GM19324 (cell line): ENCODE results near the gene CDH4.

Source experiments
- ATAC-seq: cut with Tn5 transposase; IDR thresholded peaks from one replicate; pipeline ENCODE4 v1.9.1; 2021; ENCODE audit warnings: mild to moderate bottlenecking, moderate library complexity; ENCODE audit not compliant: unreplicated experiment, low FRiP score

The CDH4 gene

GRCh38 chr20:61321481-61321880, 69.4 kb downstream of the CDH4 start:
- no peak for ATAC-seq

- no peak for ATAC-seq
Measured at GRCh38 chr20:61322151-61322865, 70.2 kb downstream of the CDH4 start.

DNA sequence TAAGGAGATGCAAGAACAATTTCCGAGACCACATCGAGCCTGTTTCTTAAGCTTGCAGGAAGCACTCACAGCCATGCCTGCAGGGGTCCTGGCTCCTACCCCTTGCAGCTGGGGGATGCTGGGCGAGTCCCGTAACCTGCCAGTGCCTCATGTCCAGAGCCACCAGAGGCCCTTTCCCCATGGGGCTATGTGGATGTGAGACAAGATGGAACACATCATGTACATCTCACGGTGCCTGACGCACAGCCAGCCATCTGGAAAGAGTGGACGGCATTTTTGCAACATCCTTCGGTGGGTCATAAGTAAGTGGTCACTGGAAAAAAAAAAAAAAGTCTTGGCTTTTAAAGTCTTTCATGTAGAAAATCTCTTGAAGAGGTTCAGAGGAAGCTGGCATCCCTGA, 72.8 kb downstream of the CDH4 start:
- no peak for ATAC-seq

- no peak for ATAC-seq
Measured at GRCh38 chr20:61325718-61326117, 73.7 kb downstream of the CDH4 start.

GRCh38 chr20:61328911-61329558, 77.0 kb downstream of the CDH4 start:
- ATAC-seq, result no peak

DNA sequence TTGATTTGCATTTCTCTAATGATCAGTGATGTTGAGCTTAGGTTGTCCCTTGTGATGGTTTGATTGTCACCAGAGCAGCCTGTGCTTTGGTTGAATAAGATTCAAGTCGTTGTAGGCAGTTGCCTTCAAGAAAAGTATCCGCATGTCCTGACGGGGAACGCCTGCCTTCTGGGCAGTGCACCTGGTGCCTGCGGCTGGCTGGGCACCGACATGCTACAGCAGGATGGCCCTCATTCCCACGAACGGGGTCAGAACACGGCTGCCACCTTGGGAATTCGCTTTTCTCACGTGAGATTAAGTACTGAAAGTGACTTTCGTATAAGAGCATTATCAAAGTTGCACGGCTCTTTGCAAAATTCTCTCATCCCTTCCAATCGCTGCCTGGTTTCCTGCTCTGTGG, 78.4 kb downstream of the CDH4 start:
- no peak for ATAC-seq

DNA sequence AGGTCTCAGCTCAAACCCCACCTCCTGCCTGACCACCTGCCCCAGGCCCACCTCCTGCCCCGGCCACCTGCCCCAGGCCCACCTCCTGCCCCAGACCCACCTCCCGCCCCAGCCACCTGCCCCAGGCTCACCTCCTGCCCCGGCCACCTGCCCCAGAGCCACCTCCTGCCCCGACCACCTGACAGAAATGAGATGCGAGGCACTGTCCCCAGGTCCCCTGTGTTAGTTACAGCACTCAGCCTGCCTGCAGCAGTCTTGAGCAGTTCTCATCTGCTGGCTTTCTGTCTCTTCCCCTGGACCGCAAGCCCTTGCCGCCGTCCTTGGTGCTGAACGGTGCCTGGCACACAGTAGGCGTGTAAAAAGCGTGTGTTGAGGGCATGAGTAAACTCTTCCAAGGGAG, 79.5 kb downstream of the CDH4 start:
- ATAC-seq, result no peak

DNA sequence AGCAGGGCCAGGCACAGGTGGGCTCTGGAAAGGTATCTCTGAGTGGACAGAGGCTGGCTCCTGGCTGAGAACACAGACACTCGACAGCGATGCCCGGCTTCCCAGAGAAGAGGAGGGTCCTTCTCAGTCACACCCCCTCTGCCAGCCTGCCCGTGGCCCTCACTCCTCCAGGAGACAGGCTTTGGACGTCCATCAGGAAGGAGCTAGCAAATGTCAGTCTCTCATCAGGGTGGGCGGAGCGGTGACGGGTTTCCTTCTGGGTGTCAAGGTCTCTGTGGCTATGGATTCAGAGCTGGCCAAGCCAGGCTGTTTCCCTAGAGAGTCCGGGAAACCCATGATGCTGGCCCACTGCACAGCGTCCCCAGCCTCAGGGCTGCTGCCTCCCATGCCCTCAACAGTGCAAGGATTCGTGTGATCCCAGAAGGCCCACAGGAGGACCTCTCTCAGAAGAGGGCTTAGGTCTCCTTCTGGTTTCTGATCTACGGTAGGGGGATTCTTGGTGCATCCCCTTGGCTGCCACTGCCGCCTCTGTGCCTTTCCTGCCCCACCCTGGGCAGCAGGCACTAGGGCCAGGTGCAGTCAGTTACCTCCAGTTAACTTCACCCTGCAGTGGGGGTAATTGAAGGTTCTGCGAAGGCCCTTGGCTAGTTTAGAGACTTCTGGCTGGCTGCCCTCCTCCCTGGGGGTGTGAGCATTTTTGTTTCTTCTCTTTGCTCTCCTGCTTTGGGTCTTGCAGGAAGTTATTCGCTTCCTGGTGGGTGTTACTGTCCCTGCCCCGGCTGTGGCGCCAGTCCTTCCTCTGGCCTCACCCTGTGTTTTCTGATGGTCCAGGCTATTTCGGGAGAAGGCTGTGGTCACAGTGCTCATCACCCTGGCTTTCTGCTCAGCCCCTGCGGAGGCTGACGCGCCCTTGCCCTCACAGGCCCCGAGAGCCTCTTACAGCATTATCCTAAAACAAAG, 80.2 kb downstream of the CDH4 start:
- ATAC-seq, result no peak

DNA sequence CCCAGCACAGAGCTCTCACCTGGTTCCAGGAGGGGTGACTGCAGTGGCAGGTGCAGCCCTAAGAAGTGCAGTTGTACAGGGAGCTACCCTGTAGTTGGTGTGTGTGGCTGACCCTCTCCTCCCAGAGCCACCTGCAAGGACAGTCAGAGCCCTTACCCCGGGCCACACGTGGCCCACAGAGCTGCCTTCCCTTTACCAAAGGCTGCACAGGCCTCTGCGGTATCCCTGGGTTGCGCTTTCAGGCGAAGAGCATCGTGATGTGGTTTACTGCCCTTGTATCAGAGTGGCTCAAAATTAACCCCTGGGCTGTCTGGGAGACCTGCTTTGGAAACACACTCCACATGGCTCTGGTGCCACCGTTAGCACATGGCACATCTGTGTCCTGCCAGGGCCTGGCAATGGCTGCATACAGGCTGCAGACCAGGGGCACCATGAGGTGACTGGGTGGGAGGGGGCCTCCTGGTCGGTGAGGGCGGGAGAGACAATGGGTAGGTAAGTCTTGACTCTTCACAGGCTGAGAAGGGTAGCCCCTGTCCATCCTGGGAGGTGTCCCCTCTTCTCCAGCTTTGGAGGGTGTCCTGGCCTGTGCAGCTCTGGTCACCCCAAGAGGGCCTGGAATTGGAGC, 81.5 kb downstream of the CDH4 start:
- ATAC-seq, result no peak

GRCh38 chr20:61340157-61340556, 88.1 kb downstream of the CDH4 start:
- ATAC-seq, result no peak

DNA sequence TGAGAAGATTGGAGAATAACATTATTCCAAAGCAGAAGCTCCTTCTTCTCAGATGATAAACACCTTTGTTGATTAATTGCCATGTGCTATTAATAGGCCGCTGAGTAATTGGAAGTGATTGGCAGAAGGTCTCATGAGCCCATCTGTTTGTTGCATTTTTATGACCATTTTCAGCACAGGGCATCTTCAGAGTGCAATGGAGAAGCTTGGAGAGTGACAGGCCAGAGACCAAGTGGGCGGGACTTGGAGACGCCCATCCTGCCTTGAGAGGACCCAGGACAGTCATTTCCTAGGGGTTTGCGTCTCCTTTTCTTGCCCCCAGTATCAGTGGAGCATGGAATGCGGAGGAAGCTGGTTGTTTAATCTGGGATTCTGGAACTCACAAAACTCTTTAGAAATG, 89.5 kb downstream of the CDH4 start:
- ATAC-seq, result no peak

DNA sequence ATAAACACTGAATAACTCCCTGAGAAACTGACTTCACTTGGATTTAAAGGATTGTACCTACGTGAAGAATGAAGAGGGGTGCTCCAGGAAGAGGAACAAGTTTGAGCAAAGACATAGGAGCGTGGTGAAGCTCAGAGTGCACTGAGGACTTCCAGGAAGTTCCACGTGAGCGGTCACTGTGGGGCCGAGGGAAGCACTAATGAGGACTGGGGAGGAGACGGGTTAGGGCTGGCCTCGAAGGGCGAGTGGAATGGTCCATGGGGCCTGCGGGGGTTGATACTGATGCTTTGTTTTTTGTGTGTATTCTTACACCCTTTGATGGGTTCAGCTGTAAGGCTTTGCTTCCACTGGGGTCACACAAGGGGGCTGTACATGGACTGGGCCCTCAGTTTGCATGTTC, 91.9 kb downstream of the CDH4 start:
- ATAC-seq, result no peak

DNA sequence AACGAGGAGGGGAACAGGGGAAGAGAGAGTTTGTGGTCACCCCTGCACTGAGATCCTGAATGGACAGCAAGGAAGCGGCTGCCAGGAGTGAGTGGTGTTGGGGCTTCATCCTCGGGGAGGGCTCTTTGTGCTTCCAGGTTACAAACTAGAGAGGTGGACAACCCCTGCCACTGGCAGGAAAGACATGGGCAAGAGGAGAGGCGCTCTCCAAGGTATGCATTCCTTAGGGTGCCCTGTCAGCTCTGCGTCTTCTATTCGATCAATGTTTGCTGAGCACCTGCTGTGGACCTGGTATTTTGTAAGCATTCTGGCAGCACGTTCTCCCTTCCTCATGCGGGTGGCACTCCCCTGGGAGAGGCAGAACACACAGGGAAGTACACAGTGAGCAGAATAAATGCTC, 93.6 kb downstream of the CDH4 start:
- ATAC-seq, result no peak

DNA sequence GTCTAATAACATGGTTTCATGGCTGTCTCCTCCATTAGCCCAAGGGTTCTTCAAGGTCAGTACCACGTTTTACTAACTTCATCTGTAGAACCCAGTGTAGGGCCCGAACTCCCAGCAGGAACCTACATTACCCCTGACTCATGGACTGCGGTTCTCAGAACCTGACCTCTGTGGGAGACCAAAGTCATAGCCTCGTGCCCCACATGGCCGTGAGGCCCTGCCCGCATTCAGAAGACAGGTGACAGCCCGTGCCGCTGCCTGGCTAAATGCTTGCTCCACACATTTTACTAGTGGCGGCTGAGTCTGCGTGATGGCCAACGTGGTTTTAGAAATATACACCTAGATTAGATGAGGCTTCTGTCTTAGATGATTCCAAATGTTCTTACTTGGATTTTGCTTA, 94.9 kb downstream of the CDH4 start:
- ATAC-seq, result no peak

- ATAC-seq, result no peak
Measured at GRCh38 chr20:61347443-61347842, 95.4 kb downstream of the CDH4 start.

DNA sequence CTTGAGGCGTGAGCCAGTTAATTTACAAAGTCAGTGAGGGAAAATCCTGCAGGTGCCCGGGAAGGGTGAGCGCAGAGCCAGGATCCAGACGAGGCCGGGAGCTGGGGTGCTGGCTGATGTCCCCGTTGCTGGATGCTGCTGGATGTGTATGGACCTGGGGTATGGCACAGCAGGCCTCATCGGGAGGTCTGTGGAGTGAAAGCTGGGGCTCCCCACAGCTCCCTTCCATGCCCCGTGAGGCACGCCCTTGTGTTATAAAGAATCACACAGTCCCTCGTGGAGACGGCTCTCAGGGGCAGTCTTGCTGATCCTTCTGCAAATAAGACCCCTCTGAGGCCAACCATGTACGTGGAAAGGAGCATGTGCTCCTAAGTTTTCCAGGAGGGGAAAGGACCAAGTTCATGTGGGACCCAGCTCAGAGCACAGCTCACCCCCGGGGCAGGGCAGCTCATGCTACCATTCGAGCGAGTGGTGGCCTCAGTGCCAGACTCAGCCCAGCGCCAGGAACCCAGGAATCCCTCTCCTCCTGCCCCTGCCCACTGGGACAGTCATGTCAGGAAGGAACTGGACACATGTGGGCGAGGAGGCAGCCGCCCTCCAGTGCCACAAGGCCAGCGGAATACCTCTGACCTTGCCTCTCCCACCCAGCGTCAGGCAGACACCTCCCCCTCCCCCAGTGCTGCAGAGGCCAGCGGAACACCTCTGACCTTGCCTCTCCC, 97.5 kb downstream of the CDH4 start:
- no peak for ATAC-seq

GRCh38 chr20:61350500-61351250, 98.6 kb downstream of the CDH4 start:
- no peak for ATAC-seq

- no peak for ATAC-seq
Measured at GRCh38 chr20:61352346-61353260, 100.5 kb downstream of the CDH4 start.
